ENCODE measurements around the gene MLX. TPM values are rescaled to one million over a fixed set of nuclear protein-coding genes. Genes with fewer than 3 reads are reported as not detected.

The MLX gene
- total RNA-seq, 1 experiment from 2014 or later, result 25.8 TPM

GRCh38 chr17:42577532-42578281 lies 10.8 kb downstream of the MLX start, which contains the start of gene PSMC3IP:
TSS of gene PSMC3IP (minus strand) at chr17:42577729. CDS start at chr17:42577686, 43 bp downstream.
- peak within 1 kb of the TSS; percentile 100 for H3K4me3 ChIP-seq (ENCODE audit: low read length)
- H3K27ac ChIP-seq (ENCODE audit: low read length), result peak within 1 kb of the TSS; percentile 70
- H3K79me2 ChIP-seq (ENCODE audit: low read length), result peaks cover 30% of the 10 kb centered on the region
- no peaks in the 10 kb centered on the region for H4K20me1 ChIP-seq (ENCODE audit: low read length)
- H3K36me3 ChIP-seq (ENCODE audit: low read depth, low read length), result peaks cover 8% of the 10 kb centered on the region
- ChIA-PET CTCF (interaction anchor here (0.5 to 2.1 kb wide), 12 partner anchors 31 to 481 kb away, joined by 3 to 16 read pairs (median 5); partner anchors contain the start of genes CCR10, RETREG3 and TUBG1), POLR2A (ENCODE audit: unreplicated experiment) (interaction anchor here (0.5 kb wide), 1 partner anchor 154 kb away, joined by 6 read pairs; no protein-coding TSS in a partner anchor)
- intact Hi-C loops (cut with micrococcal nuclease), result loop anchor here (2.0 kb wide), 1 partner anchor 101 kb away; no protein-coding TSS in a partner anchor
- peaks cover 6% of the 10 kb centered on the region for H3F3A ChIP-seq (ENCODE audit: low read length, unreplicated experiment)
- TF ChIP-seq CTCF (conservative IDR thresholded peaks at IDR 0.05; ENCODE audit: low read depth, low read length) (peak; percentile 45; the same call in 1 of the 2 replicates), EZH2phosphoT487 (IDR thresholded peaks at IDR 0.05; ENCODE audit: borderline replicate concordance, low read length) (no peak)
- H3K9me3 ChIP-seq (ENCODE audit: low read length), result no peaks in the 10 kb centered on the region
- peak within 1 kb of the TSS; percentile 98 for H3K9ac ChIP-seq (ENCODE audit: low read length)
- H3K27me3 ChIP-seq (ENCODE audit: low read length), result no peaks in the 10 kb centered on the region
- DNase-seq, result peak; percentile 91
- H3K4me2 ChIP-seq (ENCODE audit: low read length), result peak within 1 kb of the TSS; percentile 100
- TSS peak; percentile 72 for BruUV-seq (replicated peaks)
- peak; percentile 85 for ATAC-seq
- no peaks in the 10 kb centered on the region for H3K9me2 ChIP-seq (replicated peaks; ENCODE audit: low read length)
- H3K4me1 ChIP-seq (ENCODE audit: insufficient read depth, low read length), result peaks cover 13% of the 10 kb centered on the region; the same call in 1 of the 2 replicates
- peak within 1 kb of the TSS; percentile 99 for H2AFZ ChIP-seq (ENCODE audit: low read length)

- H3K4me2 ChIP-seq (ENCODE audit: low read length), result peak overlapping the region; percentile 100
- intact Hi-C loops (cut with micrococcal nuclease), result no loop called here
- no peaks in the 10 kb centered on the region for H4K20me1 ChIP-seq (ENCODE audit: low read length)
- no peak for TF ChIP-seq EZH2phosphoT487 (IDR thresholded peaks at IDR 0.05; ENCODE audit: borderline replicate concordance, low read length)
- TF ChIP-seq CTCF (conservative IDR thresholded peaks at IDR 0.05; ENCODE audit: low read depth, low read length), result peak; percentile 75
- peak overlapping the region; percentile 100 for H3K4me3 ChIP-seq (ENCODE audit: low read length)
- BruUV-seq (replicated peaks), result no TSS peak
- peak overlapping the region; percentile 98 for H3K9ac ChIP-seq (ENCODE audit: low read length)
- POLR2A ChIA-PET (ENCODE audit: unreplicated experiment), result interaction anchor here (0.7 kb wide), 1 partner anchor 216 kb away, joined by 9 read pairs; no protein-coding TSS in a partner anchor
- H3K9me2 ChIP-seq (replicated peaks; ENCODE audit: low read length), result no peaks in the 10 kb centered on the region
- H3K9me3 ChIP-seq (ENCODE audit: low read length), result no peaks in the 10 kb centered on the region
- H3F3A ChIP-seq (ENCODE audit: low read length, unreplicated experiment), result peaks cover 6% of the 10 kb centered on the region
- H3K27ac ChIP-seq (ENCODE audit: low read length), result peak overlapping the region; percentile 70
- DNase-seq (peak; percentile 74), ATAC-seq (peak; percentile 37)
- peak overlapping the region; percentile 99 for H2AFZ ChIP-seq (ENCODE audit: low read length)
- H3K36me3 ChIP-seq (ENCODE audit: low read depth, low read length), result peaks cover under 1% of the 10 kb centered on the region
- CTCF ChIA-PET, result interaction anchor here (0.6 to 2.1 kb wide), 15 partner anchors 30 to 205 kb away, joined by 3 to 16 read pairs (median 4); partner anchors contain the start of genes CCR10, RETREG3 and TUBG1
- peaks cover 30% of the 10 kb centered on the region for H3K79me2 ChIP-seq (ENCODE audit: low read length)
- H3K27me3 ChIP-seq (ENCODE audit: low read length), result no peaks in the 10 kb centered on the region
- peaks cover 13% of the 10 kb centered on the region; the same call in 1 of the 2 replicates for H3K4me1 ChIP-seq (ENCODE audit: insufficient read depth, low read length)
Measured at GRCh38 chr17:42578282-42578869, 11.5 kb downstream of the MLX start.

All from PC-3 (cell line).